CD4-positive, CD25-positive, alpha-beta regulatory T cell (primary cell): ENCODE data around the gene GTF2H1. TPM values are rescaled to one million over a fixed set of nuclear protein-coding genes. Genes with fewer than 3 reads are reported as not detected.

Experiments used
- ATAC-seq, 2 donors: fragments of 150-1000 bp; cut with Tn5 transposase; one replicate each; pipeline ENCODE4 v1.10.0; 2021; ENCODE audit warnings: low read depth in 2 of 2, moderate number of reproducible peaks in 2 of 2, moderate library complexity in 1 of 2
- DNase-seq, 3 donors: peaks; one replicate each; pipeline versions ENCODE4 v3.0.0 to v3.0.0-alpha.2; 2012 to 2022; ENCODE audit warnings: mixed read lengths in 1 of 3
- H3K27ac ChIP-seq: one replicate; pipeline ENCODE4 v1.7.0; 2013; ENCODE audit warnings: mild to moderate bottlenecking, low read length; ENCODE audit not compliant: insufficient read depth, poor library complexity, severe bottlenecking
- H3K27me3 ChIP-seq: one replicate; pipeline ENCODE4 v1.7.0; 2013; ENCODE audit warnings: low read length; ENCODE audit not compliant: control insufficient read depth, insufficient read depth
- H3K36me3 ChIP-seq: one replicate; pipeline ENCODE4 v1.7.0; 2013; ENCODE audit warnings: mild to moderate bottlenecking, low read length, moderate library complexity; ENCODE audit not compliant: control insufficient read depth, insufficient read depth
- H3K4me1 ChIP-seq: 2 replicates; pipeline ENCODE4 v1.7.0; 2013; ENCODE audit warnings: mild to moderate bottlenecking, low read length; ENCODE audit not compliant: insufficient read depth, control insufficient read depth, poor library complexity, severe bottlenecking
- H3K4me3 ChIP-seq: one replicate; pipeline ENCODE4 v1.7.0; 2013; ENCODE audit warnings: low read depth, mild to moderate bottlenecking, low read length, moderate library complexity
- H3K9me3 ChIP-seq, 2 experiments: 1 replicate in 1 of 2; 2 replicates in 1 of 2; pipeline ENCODE4 v1.7.0; 2013; ENCODE audit warnings: low read length in 2 of 2, mild to moderate bottlenecking in 1 of 2, moderate library complexity in 1 of 2; ENCODE audit not compliant: control insufficient read depth in 2 of 2
- H3K27ac Mint-ChIP-seq, 3 donors: one replicate each; pipeline ENCODE4 v1.8.0; 2020 to 2022; ENCODE audit warnings: mild to moderate bottlenecking in 3 of 3, mixed read lengths in 3 of 3, moderate library complexity in 2 of 3
- H3K27me3 Mint-ChIP-seq: one replicate; pipeline ENCODE4 v1.8.0; 2022; ENCODE audit warnings: mild to moderate bottlenecking, mixed read lengths
- H3K36me3 Mint-ChIP-seq: one replicate; pipeline ENCODE4 v1.8.0; 2020; ENCODE audit warnings: mixed read lengths
- H3K4me1 Mint-ChIP-seq, 4 donors: one replicate each; pipeline ENCODE4 v1.8.0; 2020 to 2022; ENCODE audit warnings: mixed read lengths in 4 of 4, mild to moderate bottlenecking in 1 of 4
- H3K4me3 Mint-ChIP-seq, 4 donors: one replicate each; pipeline ENCODE4 v1.8.0; 2020 to 2022; ENCODE audit warnings: mild to moderate bottlenecking in 4 of 4, mixed read lengths in 4 of 4, moderate library complexity in 3 of 4
- H3K9me3 Mint-ChIP-seq, 7 donors: one replicate each; pipeline ENCODE4 v1.8.0; 2020 to 2022; ENCODE audit warnings: mixed read lengths in 7 of 7, mild to moderate bottlenecking in 3 of 7, moderate library complexity in 2 of 7
- polyA plus RNA-seq, 4 donors: library from polyadenylated mRNA; unstranded; fragments of 300-500 nt; fragmentation: Illumina TruSeq; gene quantifications; one replicate each; pipeline ENCODE4 v1.2.3, GENCODE V29; 2021
- total RNA-seq: library from RNA; stranded (reverse); gene quantifications from one replicate; pipeline ENCODE4 v1.2.3, GENCODE V29; 2022

Gene GTF2H1
- total and polyA plus RNA-seq, 5 donors from 2014 or later = 25.8 to 32.0 (median 29.8) TPM

DNA sequence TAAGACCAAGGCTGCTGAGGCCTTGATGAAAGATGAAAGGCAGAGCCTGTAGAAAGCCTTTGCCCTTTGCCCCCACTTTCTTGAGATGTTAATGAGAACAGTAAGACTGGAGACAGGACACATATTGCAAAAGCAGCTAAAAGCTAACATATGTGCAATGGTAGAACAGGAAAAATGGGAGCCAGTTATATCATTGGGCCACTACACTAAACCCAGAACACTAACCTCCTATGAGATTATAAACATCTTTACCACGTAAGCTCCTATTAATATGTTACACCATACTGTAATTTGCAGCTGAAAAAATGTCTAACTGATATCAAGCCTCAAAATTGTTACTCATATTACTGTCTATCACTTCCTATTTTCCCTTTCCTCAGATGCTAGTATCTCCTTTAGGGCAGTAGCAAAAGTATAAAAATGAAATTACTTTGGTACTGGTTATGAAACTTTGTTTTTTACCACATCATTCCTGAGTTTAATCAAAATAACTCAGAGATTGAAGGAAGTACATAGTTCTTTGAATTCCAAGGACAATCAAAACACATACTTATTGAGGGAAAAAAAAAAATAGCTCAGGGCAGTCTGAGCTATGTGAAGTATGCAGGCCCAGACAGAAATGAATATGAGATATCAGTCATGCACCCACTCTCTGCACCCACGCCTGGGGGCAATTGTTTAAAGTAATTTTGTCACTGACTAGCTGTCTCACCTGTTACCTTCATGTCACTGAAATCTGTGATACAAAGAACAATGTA is 9.5 kb upstream of the GTF2H1 start:
- peaks cover 33% of the 10 kb centered on the region for H3K36me3 Mint-ChIP-seq
- no peak overlapping the region for H3K27ac ChIP-seq

DNA sequence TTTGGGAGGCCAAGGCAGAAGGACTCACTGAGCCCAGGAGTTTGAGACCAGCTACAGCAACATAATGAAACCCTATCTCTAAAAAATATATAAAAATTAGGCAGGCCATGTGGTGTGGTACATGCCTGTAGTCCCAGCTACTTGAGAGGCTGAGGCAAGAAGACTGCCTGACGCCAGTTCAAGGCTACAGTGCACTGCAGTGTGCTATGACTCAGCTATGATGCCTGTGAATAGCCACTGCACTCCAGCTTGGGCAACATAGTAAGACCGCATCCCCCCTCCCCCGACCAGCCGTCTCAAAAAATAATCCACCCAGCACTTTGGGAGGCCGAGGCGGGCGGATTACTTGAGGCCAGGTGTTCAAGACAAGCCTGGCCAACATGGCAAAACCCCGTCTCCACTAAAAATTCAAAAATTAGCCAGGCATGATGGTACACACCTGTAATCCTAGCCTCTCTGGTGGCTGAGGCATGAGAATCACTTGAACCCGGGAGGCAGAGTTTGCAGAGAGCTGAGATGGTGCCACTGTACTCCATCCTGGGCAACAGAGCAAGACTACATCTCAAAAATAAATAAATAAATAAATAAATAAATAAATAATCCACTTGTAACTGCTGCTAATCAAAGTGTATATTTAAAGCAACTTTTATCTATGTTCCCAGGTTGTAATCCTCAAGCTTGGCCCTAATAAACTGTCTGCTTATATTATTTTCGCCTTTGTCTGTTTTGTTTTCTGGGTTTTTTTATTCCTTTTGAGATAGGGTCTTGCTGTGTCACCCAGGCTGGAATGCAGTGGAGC is 8.2 kb upstream of the GTF2H1 start:
- Histone ChIP-seq H3K27ac (no peak overlapping the region), H3K4me3 (no peak overlapping the region), H3K9me3 (no peaks in the 10 kb centered on the region), H3K27me3 (no peaks in the 10 kb centered on the region), H3K4me1 (no peaks in the 10 kb centered on the region), H3K36me3 (peaks cover 29% of the 10 kb centered on the region)
- Mint-ChIP-seq H3K27ac (no peak overlapping the region), H3K4me1 (peaks cover 19 to 23% (median 21%) of the 10 kb centered on the region in 4 donors), H3K4me3 (no peak overlapping the region), H3K27me3 (no peaks in the 10 kb centered on the region), H3K36me3 (peaks cover 20% of the 10 kb centered on the region), H3K9me3 (no peaks in the 10 kb centered on the region)
- no peak for DNase-seq
- ATAC-seq = no peak

More for the DNA sequence above, 9.5 kb upstream of the GTF2H1 start:
- ATAC-seq = no peak
- no peaks in the 10 kb centered on the region for H3K9me3 Mint-ChIP-seq
- no peak overlapping the region for H3K4me3 ChIP-seq
- no peak overlapping the region for H3K4me3 Mint-ChIP-seq
- H3K27me3 Mint-ChIP-seq = no peaks in the 10 kb centered on the region
- no peaks in the 10 kb centered on the region for H3K4me1 ChIP-seq
- no peak for DNase-seq
- peaks cover 7 to 11% (median 9%) of the 10 kb centered on the region in 4 donors for H3K4me1 Mint-ChIP-seq
- H3K9me3 ChIP-seq = no peaks in the 10 kb centered on the region
- H3K36me3 ChIP-seq = peaks cover 41% of the 10 kb centered on the region
- H3K27ac Mint-ChIP-seq = peak overlapping the region in 1 of 3 donors; percentile 4
- no peaks in the 10 kb centered on the region for H3K27me3 ChIP-seq

DNA sequence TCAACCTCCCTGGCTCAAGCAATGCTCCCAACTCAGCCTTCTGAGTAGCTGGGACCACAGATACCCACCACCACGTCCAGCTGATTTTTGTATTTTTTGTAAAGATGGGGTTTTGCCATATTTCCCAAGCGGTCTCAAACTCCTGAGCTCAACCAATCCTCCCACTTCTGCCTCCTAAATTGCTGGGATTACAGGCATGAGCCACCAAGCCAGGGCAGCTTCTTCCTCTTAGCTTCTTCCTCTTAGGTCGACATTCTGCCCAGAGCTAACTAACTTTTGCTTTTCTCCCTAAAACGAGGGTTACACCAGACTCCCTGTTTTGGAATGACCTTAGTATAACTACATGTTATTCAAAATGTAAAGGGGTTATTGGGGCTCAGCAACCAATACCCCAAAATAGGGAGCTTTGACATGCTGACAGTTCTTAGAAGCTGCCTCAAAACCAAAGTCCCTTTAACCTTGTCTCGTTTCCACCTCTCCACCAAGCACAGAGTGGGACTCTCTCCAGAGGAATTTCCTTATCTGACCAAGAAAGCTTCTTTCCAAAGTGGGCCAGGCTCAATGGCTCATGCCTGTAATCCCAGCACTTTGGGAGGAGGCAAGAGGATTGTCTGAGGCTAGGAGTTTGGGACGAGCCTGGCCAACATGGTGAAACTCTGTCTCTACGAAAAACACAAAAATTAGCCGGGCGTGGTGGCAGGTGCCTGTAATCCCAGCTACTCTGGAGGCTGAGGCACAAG is 7.4 kb upstream of the GTF2H1 start:
- Mint-ChIP-seq H3K4me3 (no peak overlapping the region), H3K27me3 (no peaks in the 10 kb centered on the region), H3K27ac (peak overlapping the region in 1 of 3 donors; percentile 15), H3K9me3 (no peaks in the 10 kb centered on the region), H3K36me3 (peaks cover 14% of the 10 kb centered on the region), H3K4me1 (peaks cover 26 to 31% (median 28%) of the 10 kb centered on the region in 4 donors)
- peaks cover 23% of the 10 kb centered on the region for H3K36me3 ChIP-seq
- DNase-seq (no peak), ATAC-seq (no peak)
- no peaks in the 10 kb centered on the region for H3K4me1 ChIP-seq
- H3K9me3 ChIP-seq = no peaks in the 10 kb centered on the region
- no peak overlapping the region for H3K4me3 ChIP-seq
- no peak overlapping the region for H3K27ac ChIP-seq
- H3K27me3 ChIP-seq = no peaks in the 10 kb centered on the region

DNA sequence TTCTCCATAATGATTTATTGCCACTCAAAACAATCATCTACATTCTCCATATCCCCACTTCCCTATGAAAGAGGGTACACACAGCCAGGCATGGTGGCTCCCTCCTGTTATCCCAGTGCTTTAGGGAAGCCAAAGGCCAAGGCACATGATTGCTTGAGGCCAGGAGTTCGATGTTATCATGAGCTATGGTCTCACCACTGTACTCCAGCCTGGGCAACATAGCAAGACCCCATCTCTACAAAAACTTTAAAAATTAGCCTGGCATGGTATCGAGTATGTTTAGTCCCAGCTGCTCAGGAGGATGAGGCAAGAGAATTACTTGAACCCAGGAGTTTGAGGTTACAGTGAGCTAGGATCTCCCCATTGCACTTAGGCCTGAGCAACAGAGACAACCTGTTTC is 6.5 kb upstream of the GTF2H1 start:
- Mint-ChIP-seq H3K4me1 (peaks cover 33 to 40% (median 37%) of the 10 kb centered on the region in 4 donors), H3K27me3 (no peaks in the 10 kb centered on the region), H3K9me3 (no peaks in the 10 kb centered on the region), H3K27ac (no peak overlapping the region), H3K4me3 (no peak overlapping the region), H3K36me3 (peaks cover 7% of the 10 kb centered on the region)
- Histone ChIP-seq H3K27ac (no peak overlapping the region), H3K27me3 (no peaks in the 10 kb centered on the region), H3K36me3 (peaks cover 13% of the 10 kb centered on the region), H3K4me3 (no peak overlapping the region), H3K4me1 (peaks cover 8% of the 10 kb centered on the region), H3K9me3 (no peaks in the 10 kb centered on the region)
- ATAC-seq (no peak), DNase-seq (no peak)

DNA sequence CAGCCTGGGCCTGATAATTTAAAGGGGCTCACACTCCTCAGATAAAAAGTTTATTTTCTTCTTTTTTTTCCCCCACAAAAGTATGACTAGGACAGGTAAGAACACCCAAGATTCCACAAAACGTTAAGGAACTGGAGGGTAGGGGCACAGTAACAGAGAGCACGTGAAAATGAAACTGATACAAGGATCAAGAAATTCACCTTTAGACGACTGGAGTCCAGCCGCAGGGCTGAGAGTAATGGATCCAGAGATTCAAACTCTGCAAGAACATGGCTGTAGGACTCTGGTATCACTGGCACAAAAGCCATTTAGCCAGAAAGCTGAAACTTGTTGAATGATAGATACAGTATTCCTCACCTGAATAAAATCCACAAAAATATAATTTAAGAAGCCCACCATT is 4.8 kb upstream of the GTF2H1 start:
- H3K27ac ChIP-seq = no peak overlapping the region
- H3K4me3 Mint-ChIP-seq = peak overlapping the region in 1 of 4 donors; percentile 40
- no peaks in the 10 kb centered on the region for H3K9me3 ChIP-seq
- peaks cover 38 to 53% (median 50%) of the 10 kb centered on the region in 4 donors for H3K4me1 Mint-ChIP-seq
- DNase-seq (no peak), ATAC-seq (no peak)
- H3K4me1 ChIP-seq = peaks cover 17% of the 10 kb centered on the region
- H3K27ac Mint-ChIP-seq = peak overlapping the region in 1 of 3 donors; percentile 36
- H3K36me3 ChIP-seq = peaks cover 7% of the 10 kb centered on the region
- no peaks in the 10 kb centered on the region for H3K27me3 ChIP-seq
- no peaks in the 10 kb centered on the region for H3K9me3 Mint-ChIP-seq
- H3K27me3 Mint-ChIP-seq = no peaks in the 10 kb centered on the region
- H3K4me3 ChIP-seq = no peak overlapping the region
- no peaks in the 10 kb centered on the region for H3K36me3 Mint-ChIP-seq

DNA sequence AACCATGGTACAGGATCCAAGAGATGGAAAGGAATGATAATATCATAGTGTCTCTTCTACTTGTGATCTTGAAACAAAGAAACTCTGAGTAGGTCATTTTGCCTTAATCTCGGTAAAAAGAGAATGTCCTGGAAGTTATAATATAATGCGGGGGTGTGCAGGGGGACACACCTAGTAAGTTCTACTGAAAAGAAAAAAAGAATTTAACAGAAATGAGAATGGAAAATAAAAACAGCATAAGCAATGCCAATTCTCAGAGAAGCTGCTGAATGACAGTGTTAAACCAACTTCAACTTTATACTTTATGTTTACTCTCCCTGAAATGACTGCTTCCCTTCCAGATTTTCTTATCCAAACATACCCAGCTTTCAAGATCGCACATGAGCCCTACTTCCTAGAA is 2.5 kb upstream of the GTF2H1 start:
- Histone ChIP-seq H3K36me3 (peaks cover 7% of the 10 kb centered on the region), H3K9me3 (no peaks in the 10 kb centered on the region), H3K4me3 (no peak overlapping the region), H3K27ac (no peak overlapping the region), H3K27me3 (no peaks in the 10 kb centered on the region), H3K4me1 (peaks cover 40% of the 10 kb centered on the region)
- H3K27ac Mint-ChIP-seq = peak overlapping the region in 2 of 3 donors; percentile 57 to 100
- H3K27me3 Mint-ChIP-seq = no peaks in the 10 kb centered on the region
- ATAC-seq (no peak), DNase-seq (no peak)
- peaks cover 5% of the 10 kb centered on the region for H3K36me3 Mint-ChIP-seq
- H3K4me3 Mint-ChIP-seq = peak overlapping the region; percentile 31 to 98 (median 58)
- H3K9me3 Mint-ChIP-seq = no peaks in the 10 kb centered on the region
- H3K4me1 Mint-ChIP-seq = peaks cover 51 to 71% (median 61%) of the 10 kb centered on the region in 4 donors

DNA sequence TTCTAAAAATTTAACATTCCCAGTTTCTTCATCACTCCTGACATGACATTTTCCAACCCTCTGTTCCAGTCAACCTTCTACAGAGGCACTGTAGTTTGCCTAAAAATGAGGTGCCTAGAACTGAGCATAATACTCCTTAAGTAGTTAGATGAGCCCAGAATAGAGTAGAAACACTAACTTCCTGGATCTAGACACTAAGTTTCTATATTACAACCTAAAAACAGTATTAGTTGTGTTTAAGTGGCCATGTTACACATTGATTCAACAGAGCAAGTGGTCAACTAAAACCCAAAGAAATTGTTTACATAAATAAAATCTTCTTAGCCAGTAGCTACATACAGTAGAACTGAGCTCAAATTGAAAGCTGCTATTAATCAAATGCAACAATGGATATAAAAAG is 1.8 kb upstream of the GTF2H1 start:
- no peaks in the 10 kb centered on the region for H3K9me3 ChIP-seq
- Mint-ChIP-seq H3K27me3 (no peaks in the 10 kb centered on the region), H3K9me3 (no peaks in the 10 kb centered on the region), H3K36me3 (peaks cover 12% of the 10 kb centered on the region), H3K4me1 (peaks cover 56 to 74% (median 65%) of the 10 kb centered on the region in 4 donors), H3K27ac (peak overlapping the region in 2 of 3 donors; percentile 57 to 100), H3K4me3 (peak overlapping the region; percentile 4 to 98 (median 58))
- DNase-seq = peak in 1 of 3 donors; percentile 24
- peak overlapping the region; percentile 96 for H3K4me3 ChIP-seq
- H3K36me3 ChIP-seq = peaks cover 9% of the 10 kb centered on the region
- H3K27me3 ChIP-seq = no peaks in the 10 kb centered on the region
- peaks cover 43% of the 10 kb centered on the region for H3K4me1 ChIP-seq
- H3K27ac ChIP-seq = no peak overlapping the region
- ATAC-seq = no peak
